AG09309 (cell line): ENCODE results near the gene FAM170B.

Experiments used
- DNase-seq: peaks from one replicate; pipeline ENCODE4 v3.0.0-alpha.2; 2010; ENCODE audit warnings: low read depth
- H3K4me3 ChIP-seq: 2 replicates; pipeline ENCODE4 v1.5.1; 2011; ENCODE audit warnings: mild to moderate bottlenecking, low read depth, low read length, moderate library complexity; ENCODE audit not compliant: control insufficient read depth
- CTCF ChIP-seq: IDR thresholded peaks from 2 replicates; pipeline ENCODE4 v1.5.1; 2011; ENCODE audit warnings: mild to moderate bottlenecking, low read depth, low read length, inconsistent platforms; ENCODE audit not compliant: insufficient read depth, control insufficient read depth; ENCODE audit errors: missing control alignments

The FAM170B gene

GRCh38 chr10:49158915-49159314 is 25.1 kb upstream of the FAM170B start:
- no peak overlapping the region for H3K4me3 ChIP-seq
- no peak for TF ChIP-seq CTCF
- no peak for DNase-seq

DNA sequence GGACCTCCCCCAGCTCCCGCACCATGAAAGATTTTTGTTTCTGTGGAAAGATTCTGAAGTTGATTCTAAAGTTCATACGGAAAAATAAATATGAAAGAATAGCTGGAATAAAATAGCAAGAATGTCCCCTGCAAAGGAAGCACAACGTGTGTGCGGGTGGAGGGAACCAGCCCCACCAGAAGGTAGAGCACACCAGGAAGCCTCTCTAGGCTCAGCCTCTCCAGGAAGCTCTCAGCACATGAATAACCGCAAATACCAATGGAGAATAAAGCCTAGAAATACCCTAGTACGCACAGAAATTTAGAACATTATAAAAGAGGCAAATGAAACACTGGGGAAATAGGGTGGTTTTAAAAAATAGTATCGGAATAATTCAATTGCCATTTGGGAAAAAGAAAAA is 24.6 kb upstream of the FAM170B start:
- no peak for DNase-seq
- no peak for TF ChIP-seq CTCF
- no peak overlapping the region for H3K4me3 ChIP-seq

GRCh38 chr10:49157229-49157628 is 23.4 kb upstream of the FAM170B start:
- no peak for DNase-seq
- no peak for TF ChIP-seq CTCF
- no peak overlapping the region for H3K4me3 ChIP-seq

DNA sequence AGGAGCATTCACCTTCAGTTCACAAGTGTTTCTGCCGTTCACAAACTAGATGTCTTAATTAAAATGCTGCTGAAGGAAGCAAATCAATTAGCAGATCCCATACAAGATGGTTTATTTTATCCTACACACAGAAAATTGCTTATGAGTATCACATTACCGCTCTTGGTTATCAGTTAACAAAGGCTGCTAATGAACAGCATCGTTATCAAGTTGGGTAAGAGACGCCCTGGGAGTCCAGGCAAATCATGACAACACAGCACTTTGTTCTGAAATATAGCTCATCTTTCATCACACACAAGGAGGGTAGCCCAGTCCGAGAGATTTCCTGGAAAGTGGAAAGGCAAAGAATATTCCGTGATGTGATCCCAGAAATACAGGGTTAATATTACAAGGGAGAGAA is 20.8 kb upstream of the FAM170B start:
- DNase-seq, result no peak
- no peak for TF ChIP-seq CTCF
- H3K4me3 ChIP-seq, result no peak overlapping the region

- no peak for DNase-seq
- H3K4me3 ChIP-seq, result no peak overlapping the region
- TF ChIP-seq CTCF, result no peak
Measured at GRCh38 chr10:49153971-49154370, 20.1 kb upstream of the FAM170B start.

GRCh38 chr10:49153115-49153514 is 19.3 kb upstream of the FAM170B start:
- no peak overlapping the region for H3K4me3 ChIP-seq
- DNase-seq, result no peak
- TF ChIP-seq CTCF, result no peak

DNA sequence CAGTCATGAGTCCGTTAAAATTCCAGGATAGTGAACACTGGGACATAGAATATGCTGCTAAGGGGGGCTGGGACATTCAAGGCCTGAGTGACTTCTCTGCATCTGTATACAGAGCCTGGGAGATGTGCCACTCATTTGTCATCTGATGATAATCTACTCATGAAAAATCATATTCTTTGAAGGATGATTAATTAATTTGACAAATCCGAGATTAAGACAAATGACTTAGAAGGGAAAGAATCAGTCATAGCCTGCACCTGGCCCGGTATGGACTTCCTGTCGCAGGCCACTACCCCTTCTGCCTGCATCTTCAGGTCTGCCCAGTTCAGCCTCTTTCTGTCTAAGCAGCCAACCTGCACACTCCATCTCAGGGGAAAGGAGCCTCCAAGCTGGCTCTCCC is 18.8 kb upstream of the FAM170B start:
- DNase-seq, result no peak
- no peak for TF ChIP-seq CTCF
- no peak overlapping the region for H3K4me3 ChIP-seq
